KMS-11 (cell line): ENCODE results near the gene FOXN1.
A peak's percentile ranks its signal among the peaks of the same experiment; 100 is the strongest.

ENCODE experiments used
- H2AFZ ChIP-seq: fragments of 200-600 bp; sonication (generic); 2 replicates; pipeline ENCODE4 v1.6.1; 2016; ENCODE audit warnings: antibody characterized with exemption, mixed run types, low read depth
- H3K27ac ChIP-seq: fragments of 200-600 bp; sonication (generic); 2 replicates; pipeline ENCODE4 v1.6.1; 2016; ENCODE audit warnings: mild to moderate bottlenecking, mixed run types
- H3K27me3 ChIP-seq: fragments of 200-600 bp; sonication (generic); 2 replicates; pipeline ENCODE4 v1.6.1; 2017; ENCODE audit warnings: mild to moderate bottlenecking, low read depth, mixed run types, moderate library complexity; ENCODE audit not compliant: insufficient read depth
- H3K36me3 ChIP-seq: fragments of 200-600 bp; sonication (generic); 2 replicates; pipeline ENCODE4 v1.6.1; 2017; ENCODE audit warnings: mild to moderate bottlenecking, mixed run types; ENCODE audit not compliant: insufficient read depth
- H3K4me1 ChIP-seq: fragments of 200-600 bp; sonication (generic); 2 replicates; pipeline ENCODE4 v1.6.1; 2016; ENCODE audit warnings: mild to moderate bottlenecking, low read depth, mixed run types; ENCODE audit not compliant: poor library complexity, severe bottlenecking
- H3K4me2 ChIP-seq: fragments of 200-600 bp; sonication (generic); 2 replicates; pipeline ENCODE4 v1.7.0; 2016; ENCODE audit warnings: mild to moderate bottlenecking, mixed run types
- H3K4me3 ChIP-seq: fragments of 200-600 bp; sonication (generic); IDR thresholded peaks from 2 replicates; pipeline ENCODE4 v1.6.1; 2017; ENCODE audit warnings: low read depth, low read length, mixed read lengths; ENCODE audit not compliant: insufficient read depth
- H3K79me2 ChIP-seq: fragments of 200-600 bp; sonication (generic); 2 replicates; pipeline ENCODE4 v1.6.1; 2016; ENCODE audit warnings: low read depth, mixed run types; ENCODE audit not compliant: insufficient read depth
- H3K9ac ChIP-seq: fragments of 200-600 bp; sonication (generic); 2 replicates; pipeline ENCODE4 v1.6.1; 2016; ENCODE audit warnings: mild to moderate bottlenecking, mixed run types
- H4K20me1 ChIP-seq: fragments of 200-600 bp; sonication (generic); 2 replicates; pipeline ENCODE4 v1.6.1; 2016; ENCODE audit warnings: mild to moderate bottlenecking, mixed run types; ENCODE audit not compliant: insufficient read depth
- TF ChIP-seq, protein P1 (sequence below): fragments of 200-600 bp; sonication (generic); conservative IDR thresholded peaks from 2 replicates; pipeline ENCODE4 v1.6.1; 2017; ENCODE audit warnings: low read depth, mild to moderate bottlenecking, antibody characterized with exemption, low read length, moderate library complexity, mixed read lengths

Gene FOXN1

GRCh38 chr17:28473542-28473941 lies 32.6 kb upstream of the FOXN1 start, which contains the start of gene SLC13A2:
TSS of gene SLC13A2 (plus strand) at chr17:28473644. CDS start at chr17:28473713, 69 bp downstream.
- H3K79me2 ChIP-seq = no peaks in the 10 kb centered on the region
- H3K36me3 ChIP-seq = no peaks in the 10 kb centered on the region
- H3K9ac ChIP-seq = no peak within 1 kb of the TSS
- no peaks in the 10 kb centered on the region for H4K20me1 ChIP-seq
- no peaks in the 10 kb centered on the region for H3K27me3 ChIP-seq
- H2AFZ ChIP-seq = peak within 1 kb of the TSS; percentile 19; the same call in 1 of the 2 replicates
- TF ChIP-seq, protein P1, sequence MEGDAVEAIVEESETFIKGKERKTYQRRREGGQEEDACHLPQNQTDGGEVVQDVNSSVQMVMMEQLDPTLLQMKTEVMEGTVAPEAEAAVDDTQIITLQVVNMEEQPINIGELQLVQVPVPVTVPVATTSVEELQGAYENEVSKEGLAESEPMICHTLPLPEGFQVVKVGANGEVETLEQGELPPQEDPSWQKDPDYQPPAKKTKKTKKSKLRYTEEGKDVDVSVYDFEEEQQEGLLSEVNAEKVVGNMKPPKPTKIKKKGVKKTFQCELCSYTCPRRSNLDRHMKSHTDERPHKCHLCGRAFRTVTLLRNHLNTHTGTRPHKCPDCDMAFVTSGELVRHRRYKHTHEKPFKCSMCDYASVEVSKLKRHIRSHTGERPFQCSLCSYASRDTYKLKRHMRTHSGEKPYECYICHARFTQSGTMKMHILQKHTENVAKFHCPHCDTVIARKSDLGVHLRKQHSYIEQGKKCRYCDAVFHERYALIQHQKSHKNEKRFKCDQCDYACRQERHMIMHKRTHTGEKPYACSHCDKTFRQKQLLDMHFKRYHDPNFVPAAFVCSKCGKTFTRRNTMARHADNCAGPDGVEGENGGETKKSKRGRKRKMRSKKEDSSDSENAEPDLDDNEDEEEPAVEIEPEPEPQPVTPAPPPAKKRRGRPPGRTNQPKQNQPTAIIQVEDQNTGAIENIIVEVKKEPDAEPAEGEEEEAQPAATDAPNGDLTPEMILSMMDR = no peak
- H3K4me3 ChIP-seq = no peak within 1 kb of the TSS
- no peak within 1 kb of the TSS for H3K4me2 ChIP-seq
- H3K4me1 ChIP-seq = no peaks in the 10 kb centered on the region
- no peak within 1 kb of the TSS for H3K27ac ChIP-seq

DNA sequence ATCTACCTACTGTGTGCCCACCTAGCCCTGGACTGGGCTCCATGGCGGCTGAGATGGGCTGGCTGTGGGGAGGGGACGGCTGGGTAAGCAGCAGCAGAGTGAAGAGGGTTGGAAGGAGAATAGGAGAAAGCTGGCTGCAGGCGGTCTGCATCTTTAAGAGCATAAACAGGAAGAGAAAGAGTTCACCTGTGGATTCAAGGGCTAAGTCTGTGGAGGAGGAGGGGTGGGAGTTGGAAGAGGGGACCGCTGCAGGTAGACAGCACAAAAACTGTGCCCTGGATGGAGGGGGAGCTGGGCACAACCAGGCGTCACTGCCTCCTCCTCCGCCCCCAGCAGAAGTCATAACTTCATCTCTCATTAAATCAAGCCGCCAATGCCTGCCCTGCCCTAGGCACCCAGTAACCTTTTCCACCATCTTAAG lies 32.0 kb upstream of the FOXN1 start:
- Histone ChIP-seq H3K4me1 (no peaks in the 10 kb centered on the region), H4K20me1 (no peaks in the 10 kb centered on the region), H3K27me3 (no peaks in the 10 kb centered on the region), H3K36me3 (no peaks in the 10 kb centered on the region), H3K79me2 (no peaks in the 10 kb centered on the region), H3K4me2 (no peak overlapping the region), H2AFZ (peak overlapping the region; percentile 19; the same call in 1 of the 2 replicates), H3K27ac (no peak overlapping the region), H3K4me3 (no peak overlapping the region), H3K9ac (no peak overlapping the region)
- TF ChIP-seq, protein P1 = no peak

DNA sequence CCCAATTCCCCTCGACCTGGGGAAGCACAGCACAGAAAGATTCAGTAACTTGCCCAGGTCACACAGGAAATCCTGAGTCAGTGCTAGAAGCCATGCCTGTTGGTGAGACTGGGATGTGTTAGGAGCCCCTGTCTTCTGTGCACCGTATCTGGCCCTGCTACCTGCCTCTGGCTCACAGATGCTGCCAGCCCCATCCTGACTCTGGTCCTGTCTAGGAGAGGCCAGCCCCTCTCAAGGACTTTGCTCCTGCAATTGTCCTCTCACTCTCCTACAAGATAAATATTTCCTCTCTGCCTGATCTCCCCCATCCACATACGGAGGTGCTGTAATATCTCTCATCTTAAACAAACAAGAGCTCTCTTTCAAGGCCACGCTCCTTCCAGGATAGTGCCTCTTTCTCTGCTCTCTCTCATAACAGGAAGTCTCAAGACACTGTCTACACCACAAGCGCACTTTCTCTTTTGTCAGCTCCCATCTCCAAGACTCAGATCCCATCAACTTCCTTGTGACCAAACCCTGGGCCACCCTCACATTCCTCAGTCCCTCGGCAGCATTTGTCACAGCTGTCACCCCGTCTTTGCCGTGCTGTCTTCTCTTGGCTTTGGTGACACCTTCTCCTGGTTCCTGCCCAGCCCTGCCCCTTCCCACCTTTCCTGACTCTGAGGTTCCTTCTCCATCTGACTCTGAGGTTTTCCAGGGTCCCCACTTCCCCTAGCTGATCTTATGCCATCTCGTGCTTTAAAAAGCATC lies 30.8 kb upstream of the FOXN1 start:
- H3K4me2 ChIP-seq = no peak overlapping the region
- no peaks in the 10 kb centered on the region for H3K79me2 ChIP-seq
- no peak overlapping the region for H3K9ac ChIP-seq
- TF ChIP-seq, protein P1 = no peak
- no peaks in the 10 kb centered on the region for H3K4me1 ChIP-seq
- no peak overlapping the region for H2AFZ ChIP-seq
- H3K4me3 ChIP-seq = no peak overlapping the region
- H4K20me1 ChIP-seq = no peaks in the 10 kb centered on the region
- H3K27me3 ChIP-seq = no peaks in the 10 kb centered on the region
- H3K36me3 ChIP-seq = no peaks in the 10 kb centered on the region
- H3K27ac ChIP-seq = no peak overlapping the region

- Histone ChIP-seq H3K4me3 (no peak overlapping the region), H3K36me3 (no peaks in the 10 kb centered on the region), H3K79me2 (no peaks in the 10 kb centered on the region), H3K4me1 (no peaks in the 10 kb centered on the region), H3K9ac (no peak overlapping the region), H3K27me3 (no peaks in the 10 kb centered on the region), H3K4me2 (no peak overlapping the region), H3K27ac (no peak overlapping the region), H4K20me1 (no peaks in the 10 kb centered on the region), H2AFZ (no peak overlapping the region)
- TF ChIP-seq, protein P1 = no peak
These were observed 29.9 kb upstream of the FOXN1 start for GRCh38 chr17:28476076-28476865.
